Activated CD4-positive, alpha-beta T cell treated with anti-CD3 and anti-CD28 coated beads for 36 hours (primary cell): ENCODE measurements around the gene COX19. TPM values are rescaled to one million over a fixed set of nuclear protein-coding genes. Genes with fewer than 3 reads are reported as not detected.

Source experiments
- ATAC-seq: fragments of 200-7000 bp; cut with Tn5 transposase; one replicate; pipeline ENCODE4 v1.10.0; 2021; ENCODE audit warnings: mild to moderate bottlenecking, moderate library complexity
- CTCF ChIA-PET: fragments of 350-600 bp; sonication (Branson Sonifier 250); formaldehyde crosslinking; loops from one replicate; lab custom pipeline; 2021; ENCODE audit warnings: antibody characterized with exemption; lab: Charles Lee
- POLR2A ChIA-PET: fragments of 350-600 bp; sonication (Branson Sonifier 250); formaldehyde crosslinking; loops from one replicate; lab custom pipeline; 2021; ENCODE audit warnings: antibody characterized with exemption, inconsistent platforms; lab: Charles Lee
- DNase-seq: peaks from one replicate; pipeline ENCODE4 v3.0.0-alpha.2; 2020
- H3K27ac Mint-ChIP-seq: one replicate; pipeline ENCODE4 v1.8.0; 2021; ENCODE audit warnings: mixed read lengths
- H3K27me3 Mint-ChIP-seq: one replicate; pipeline ENCODE4 v1.8.0; 2021; ENCODE audit warnings: mixed read lengths
- H3K36me3 Mint-ChIP-seq: one replicate; pipeline ENCODE4 v1.8.0; 2021; ENCODE audit warnings: low read depth, mixed read lengths
- H3K4me1 Mint-ChIP-seq: one replicate; pipeline ENCODE4 v1.8.0; 2021; ENCODE audit warnings: mixed read lengths
- H3K4me3 Mint-ChIP-seq: one replicate; pipeline ENCODE4 v1.8.0; 2021; ENCODE audit warnings: mild to moderate bottlenecking, moderate library complexity, mixed read lengths
- H3K9me3 Mint-ChIP-seq: one replicate; pipeline ENCODE4 v1.8.0; 2021; ENCODE audit warnings: low read depth, mixed read lengths
- intact Hi-C, 2 experiments: fragments of 100-400 bp; cut with DNase I in 1 of 2; cut with micrococcal nuclease in 1 of 2; formaldehyde crosslinking; loops; one replicate each; pipeline versions ENCODE4 v1.14.2 to v1.15.1; 2022 to 2024; cut with DNase I, micrococcal nuclease
- total RNA-seq, 2 experiments: library from RNA; stranded (reverse); gene quantifications; one replicate each; pipeline ENCODE4 v1.2.3, GENCODE V29; 2021

Gene COX19
- total RNA-seq, 2 experiments from 2014 or later: 11.3 to 14.6 TPM

- intact Hi-C loops: no loop called here
- Mint-ChIP-seq H3K4me3 (no peak overlapping the region), H3K9me3 (peaks cover 4% of the 10 kb centered on the region), H3K27me3 (no peaks in the 10 kb centered on the region), H3K36me3 (no peaks in the 10 kb centered on the region), H3K27ac (no peak overlapping the region), H3K4me1 (peaks cover 25% of the 10 kb centered on the region)
- DNase-seq (no peak), ATAC-seq (no peak)
- ChIA-PET CTCF (no interaction called here), POLR2A (no interaction called here)
Measured at GRCh38 chr7:935164-935873, 40.0 kb downstream of the COX19 start.

DNA sequence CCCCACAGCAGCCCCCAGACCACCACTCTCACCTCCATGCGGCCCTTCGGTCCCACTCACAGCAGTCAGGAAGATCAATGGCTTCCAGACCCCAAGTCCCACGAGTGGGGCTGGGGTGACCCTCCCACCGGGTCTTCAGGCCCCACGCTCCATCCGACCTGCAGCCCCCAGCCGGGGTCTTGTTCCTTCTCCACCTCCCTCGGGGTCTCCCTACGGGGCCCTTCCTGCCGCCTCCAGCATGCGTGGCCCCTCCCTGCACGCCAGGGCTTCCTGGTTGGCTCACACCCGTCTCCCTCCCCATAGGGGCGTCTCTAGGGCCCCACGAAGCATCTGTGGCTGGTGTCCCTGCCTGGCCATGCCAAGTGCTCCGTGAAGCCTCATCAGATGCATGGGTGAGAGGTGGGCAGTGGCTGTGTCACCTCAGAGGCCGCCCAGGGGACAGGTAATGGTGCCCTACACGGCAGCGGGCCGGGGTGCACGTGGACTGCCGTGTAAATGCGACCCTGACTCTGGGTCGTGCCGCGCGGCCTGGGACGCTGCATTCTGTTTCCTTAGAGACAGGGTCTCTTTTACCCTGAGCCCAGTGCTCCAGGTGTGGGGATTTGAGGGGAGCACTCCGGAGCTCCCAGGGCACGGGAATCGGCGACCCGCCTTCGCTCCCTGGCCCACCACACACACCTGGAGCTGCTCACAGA lies 40.7 kb downstream of the COX19 start:
- DNase-seq (no peak), ATAC-seq (no peak)
- ChIA-PET POLR2A (no interaction called here), CTCF (no interaction called here)
- Mint-ChIP-seq H3K27me3 (no peaks in the 10 kb centered on the region), H3K36me3 (no peaks in the 10 kb centered on the region), H3K27ac (no peak overlapping the region), H3K9me3 (no peaks in the 10 kb centered on the region), H3K4me1 (peaks cover 24% of the 10 kb centered on the region), H3K4me3 (no peak overlapping the region)
- intact Hi-C loops: no loop called here

DNA sequence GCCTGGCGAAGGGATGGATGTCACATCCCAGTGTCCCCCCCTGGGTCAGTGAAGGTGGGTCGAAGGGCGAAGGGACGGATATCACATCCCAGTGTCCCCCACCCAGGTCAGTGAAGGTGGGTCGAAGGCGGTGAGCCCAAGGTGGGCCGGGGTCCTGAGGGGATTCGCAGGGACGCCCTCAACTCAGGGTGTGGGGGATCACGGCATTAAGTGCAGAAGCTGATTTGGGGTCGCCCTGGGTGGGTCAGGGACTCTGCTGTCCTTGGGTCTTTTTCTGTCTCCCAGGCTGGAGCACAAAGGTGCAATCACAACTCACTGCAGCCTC lies 42.7 kb downstream of the COX19 start:
- no peak overlapping the region for H3K4me3 Mint-ChIP-seq
- H3K36me3 Mint-ChIP-seq: no peaks in the 10 kb centered on the region
- intact Hi-C loops: no loop called here
- no peak for DNase-seq
- H3K27ac Mint-ChIP-seq: no peak overlapping the region
- ChIA-PET POLR2A (no interaction called here), CTCF (no interaction called here)
- no peaks in the 10 kb centered on the region for H3K27me3 Mint-ChIP-seq
- peaks cover 29% of the 10 kb centered on the region for H3K4me1 Mint-ChIP-seq
- H3K9me3 Mint-ChIP-seq: no peaks in the 10 kb centered on the region
- ATAC-seq: no peak

DNA sequence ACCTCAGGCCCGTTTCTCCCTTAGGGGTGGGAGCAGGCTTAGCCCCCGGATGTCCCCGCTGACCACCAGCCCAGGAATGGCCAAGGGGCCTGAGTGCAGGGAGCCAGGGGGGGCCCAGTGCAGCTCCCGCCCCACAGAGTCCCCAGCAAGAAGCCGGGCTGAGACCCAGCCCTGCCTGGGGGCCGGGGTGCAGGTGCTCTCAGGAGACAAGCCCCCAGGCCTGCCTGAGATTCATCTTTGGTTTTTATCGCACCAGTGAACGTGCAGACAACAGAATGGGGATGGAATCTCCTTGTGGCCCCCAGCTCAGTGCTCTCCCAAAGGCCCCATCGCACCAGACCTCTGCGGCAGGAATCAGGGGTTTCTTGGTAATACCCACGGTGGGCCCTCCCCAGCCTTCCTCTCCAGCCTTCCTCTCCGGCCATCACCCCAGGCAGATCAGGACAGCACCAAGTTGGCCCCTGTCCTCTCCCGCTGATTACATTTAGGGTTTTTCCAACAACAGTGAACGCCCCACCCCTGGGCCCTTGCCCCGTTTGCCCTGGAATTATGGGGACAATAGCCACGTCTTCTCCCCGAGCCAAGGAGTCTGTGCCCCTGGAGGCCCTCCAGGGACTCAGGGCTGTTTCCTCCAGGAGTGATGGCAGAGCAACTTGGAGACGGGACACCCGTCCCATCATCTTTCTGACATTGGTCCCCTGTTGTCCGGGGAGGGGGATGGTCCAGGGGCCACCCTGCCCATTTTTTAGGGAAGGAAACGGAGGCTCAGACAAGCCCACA lies 43.3 kb downstream of the COX19 start:
- DNase-seq (no peak), ATAC-seq (no peak)
- intact Hi-C loops: no loop called here
- ChIA-PET POLR2A (no interaction called here), CTCF (no interaction called here)
- H3K27ac Mint-ChIP-seq: no peak overlapping the region
- no peaks in the 10 kb centered on the region for H3K36me3 Mint-ChIP-seq
- no peaks in the 10 kb centered on the region for H3K9me3 Mint-ChIP-seq
- no peaks in the 10 kb centered on the region for H3K27me3 Mint-ChIP-seq
- no peak overlapping the region for H3K4me3 Mint-ChIP-seq
- peaks cover 29% of the 10 kb centered on the region for H3K4me1 Mint-ChIP-seq

DNA sequence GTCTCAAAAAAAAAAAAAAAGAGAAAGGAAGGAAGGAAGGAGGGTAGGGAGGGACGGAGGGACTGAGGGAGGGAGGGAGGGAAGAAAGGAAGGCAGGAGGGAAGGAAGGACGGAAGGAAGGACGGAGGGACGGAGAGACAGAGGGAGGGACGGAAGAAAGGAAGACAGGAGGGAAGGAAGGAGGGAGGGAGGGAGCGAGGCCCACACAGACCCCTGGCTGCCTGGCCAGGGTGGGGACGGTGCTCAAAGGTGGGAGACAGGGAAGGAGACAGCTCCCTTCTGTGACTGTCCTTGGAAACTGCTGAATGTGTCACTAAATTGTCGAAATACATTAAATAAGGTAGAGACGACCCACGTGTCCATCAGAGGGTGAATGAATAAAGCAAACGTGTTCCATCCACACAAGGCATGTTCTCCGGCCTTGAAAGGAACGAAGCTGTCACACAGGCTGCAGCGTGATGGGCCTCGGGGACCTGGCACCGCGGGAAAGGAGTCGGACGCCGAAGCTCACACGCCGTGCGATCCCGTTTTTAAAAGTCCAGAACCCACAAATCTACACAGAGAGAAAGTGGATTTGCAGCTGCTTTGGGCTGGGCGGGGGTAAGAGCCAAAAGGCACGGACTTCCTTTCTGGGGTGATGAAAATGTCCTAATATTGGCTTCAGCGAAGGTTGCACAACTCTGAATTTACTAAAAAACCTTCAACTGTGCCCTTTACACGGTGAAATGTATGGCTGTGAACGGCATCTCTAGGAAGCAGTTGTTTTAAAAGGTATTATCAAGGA lies 44.2 kb downstream of the COX19 start:
- no peaks in the 10 kb centered on the region for H3K27me3 Mint-ChIP-seq
- DNase-seq (peak; percentile 2), ATAC-seq (no peak)
- peaks cover 23% of the 10 kb centered on the region for H3K4me1 Mint-ChIP-seq
- no peaks in the 10 kb centered on the region for H3K9me3 Mint-ChIP-seq
- H3K27ac Mint-ChIP-seq: no peak overlapping the region
- ChIA-PET POLR2A (interaction anchor here (0.6 kb wide), 1 partner anchor 33 kb away, joined by 3 read pairs; no protein-coding TSS in a partner anchor), CTCF (interaction anchor here (0.9 kb wide), 1 partner anchor 10 kb away, joined by 4 read pairs; no protein-coding TSS in a partner anchor)
- intact Hi-C loops: no loop called here
- H3K36me3 Mint-ChIP-seq: no peaks in the 10 kb centered on the region
- H3K4me3 Mint-ChIP-seq: no peak overlapping the region

DNA sequence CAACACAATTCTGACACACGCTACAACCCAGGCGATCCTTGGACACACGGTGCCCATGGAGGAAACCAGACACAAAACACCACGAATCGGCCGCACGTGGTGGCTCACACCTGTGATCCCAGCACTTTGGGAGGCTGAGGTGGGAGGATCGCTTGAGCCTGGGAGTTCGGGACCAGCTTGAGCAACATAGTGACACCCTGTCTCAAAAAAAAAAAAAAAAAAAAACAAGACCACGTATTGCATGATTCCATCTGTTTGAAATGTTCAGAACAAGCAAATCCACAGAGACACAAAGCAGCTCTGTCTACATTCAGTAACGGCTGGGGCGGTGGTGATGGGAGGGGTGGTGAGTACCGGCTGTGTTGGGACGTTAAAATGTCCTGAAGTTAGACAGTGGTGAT lies 46.0 kb downstream of the COX19 start:
- Mint-ChIP-seq H3K36me3 (no peaks in the 10 kb centered on the region), H3K9me3 (no peaks in the 10 kb centered on the region), H3K4me3 (no peak overlapping the region), H3K27ac (peak overlapping the region; percentile 11), H3K4me1 (peaks cover 28% of the 10 kb centered on the region), H3K27me3 (no peaks in the 10 kb centered on the region)
- CTCF ChIA-PET: interaction anchor here (0.6 to 1.3 kb wide), 3 partner anchors 19 to 162 kb away, joined by 3 to 4 read pairs (median 3); no protein-coding TSS in a partner anchor
- intact Hi-C loops: no loop called here
- no peak for ATAC-seq
- peak; percentile 10 for DNase-seq
- POLR2A ChIA-PET: no interaction called here

- ATAC-seq (no peak), DNase-seq (peak; percentile 6)
- ChIA-PET CTCF (no interaction called here), POLR2A (no interaction called here)
- intact Hi-C loops: no loop called here
- Mint-ChIP-seq H3K27me3 (no peaks in the 10 kb centered on the region), H3K4me3 (no peak overlapping the region), H3K4me1 (peaks cover 43% of the 10 kb centered on the region), H3K27ac (no peak overlapping the region), H3K9me3 (no peaks in the 10 kb centered on the region), H3K36me3 (no peaks in the 10 kb centered on the region)
Measured at GRCh38 chr7:927031-927671, 48.2 kb downstream of the COX19 start.

- ChIA-PET POLR2A (no interaction called here), CTCF (interaction anchor here (1.7 kb wide), 1 partner anchor 16 kb away, joined by 5 read pairs; no protein-coding TSS in a partner anchor)
- no peaks in the 10 kb centered on the region for H3K27me3 Mint-ChIP-seq
- DNase-seq (peak; percentile 5), ATAC-seq (no peak)
- H3K4me3 Mint-ChIP-seq: no peak overlapping the region
- peaks cover 45% of the 10 kb centered on the region for H3K4me1 Mint-ChIP-seq
- intact Hi-C loops: no loop called here
- H3K27ac Mint-ChIP-seq: no peak overlapping the region
- no peaks in the 10 kb centered on the region for H3K36me3 Mint-ChIP-seq
- no peaks in the 10 kb centered on the region for H3K9me3 Mint-ChIP-seq
Measured at GRCh38 chr7:926061-927030, 49.0 kb downstream of the COX19 start.

- Mint-ChIP-seq H3K4me3 (no peak overlapping the region), H3K27me3 (no peaks in the 10 kb centered on the region), H3K9me3 (no peaks in the 10 kb centered on the region), H3K36me3 (no peaks in the 10 kb centered on the region), H3K27ac (peak overlapping the region; percentile 31), H3K4me1 (peaks cover 52% of the 10 kb centered on the region)
- ChIA-PET CTCF (interaction anchor here (1.7 kb wide), 1 partner anchor 15 kb away, joined by 5 read pairs; no protein-coding TSS in a partner anchor), POLR2A (interaction anchor here (0.6 kb wide), 1 partner anchor 210 kb away, joined by 4 read pairs; no protein-coding TSS in a partner anchor)
- ATAC-seq: no peak
- peak; percentile 51 for DNase-seq
- intact Hi-C loops: no loop called here
Measured at GRCh38 chr7:925601-926000, 49.7 kb downstream of the COX19 start.
